Activated gamma-delta T cell treated with Interleukin-2 at 50 U/mL for 16 hours (primary cell): ENCODE data around the gene RUNX3.

Experiments used
- DNase-seq: peaks from one replicate; pipeline ENCODE4 v3.0.0-alpha.2; 2020

Gene RUNX3

DNA sequence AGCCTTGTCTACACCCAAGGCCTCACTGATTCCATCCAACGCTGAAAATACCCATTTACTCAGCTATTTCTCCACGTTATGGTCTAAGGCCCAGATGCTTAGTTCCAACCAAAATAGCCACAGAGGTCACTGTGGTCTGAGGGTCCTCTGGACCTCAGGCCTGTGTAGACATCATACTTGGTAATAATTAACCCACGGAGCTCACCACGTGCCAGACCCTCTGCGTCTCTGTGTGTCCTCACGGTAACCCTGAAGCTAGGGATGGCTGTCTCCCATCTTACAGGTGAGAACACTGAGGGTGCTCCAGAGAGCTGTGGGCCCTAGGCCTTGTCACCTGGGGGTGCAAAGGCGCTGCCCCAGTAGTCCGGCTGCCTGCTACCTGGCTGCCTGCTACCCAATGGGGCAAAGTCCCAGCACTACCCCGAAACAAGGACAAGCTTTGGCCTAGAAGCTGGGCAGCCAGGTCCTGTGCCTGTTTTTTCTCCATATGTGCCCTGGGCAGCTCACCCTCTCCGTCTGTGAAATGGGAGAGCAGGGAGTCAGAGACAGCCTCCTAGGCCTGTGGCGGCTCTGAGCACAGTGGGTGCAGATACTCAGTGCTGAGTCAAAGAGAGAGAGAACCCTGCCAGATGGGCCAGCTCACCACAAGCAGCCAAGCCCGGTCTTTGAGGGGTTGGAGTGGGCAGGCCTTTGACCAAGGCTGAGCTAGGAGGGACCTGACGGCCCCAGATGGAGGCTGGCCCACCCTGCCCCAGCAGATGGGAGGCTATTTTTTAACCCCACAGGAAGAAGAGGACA, 17.0 kb upstream of the RUNX3 start:
- DNase-seq: no peak

DNA sequence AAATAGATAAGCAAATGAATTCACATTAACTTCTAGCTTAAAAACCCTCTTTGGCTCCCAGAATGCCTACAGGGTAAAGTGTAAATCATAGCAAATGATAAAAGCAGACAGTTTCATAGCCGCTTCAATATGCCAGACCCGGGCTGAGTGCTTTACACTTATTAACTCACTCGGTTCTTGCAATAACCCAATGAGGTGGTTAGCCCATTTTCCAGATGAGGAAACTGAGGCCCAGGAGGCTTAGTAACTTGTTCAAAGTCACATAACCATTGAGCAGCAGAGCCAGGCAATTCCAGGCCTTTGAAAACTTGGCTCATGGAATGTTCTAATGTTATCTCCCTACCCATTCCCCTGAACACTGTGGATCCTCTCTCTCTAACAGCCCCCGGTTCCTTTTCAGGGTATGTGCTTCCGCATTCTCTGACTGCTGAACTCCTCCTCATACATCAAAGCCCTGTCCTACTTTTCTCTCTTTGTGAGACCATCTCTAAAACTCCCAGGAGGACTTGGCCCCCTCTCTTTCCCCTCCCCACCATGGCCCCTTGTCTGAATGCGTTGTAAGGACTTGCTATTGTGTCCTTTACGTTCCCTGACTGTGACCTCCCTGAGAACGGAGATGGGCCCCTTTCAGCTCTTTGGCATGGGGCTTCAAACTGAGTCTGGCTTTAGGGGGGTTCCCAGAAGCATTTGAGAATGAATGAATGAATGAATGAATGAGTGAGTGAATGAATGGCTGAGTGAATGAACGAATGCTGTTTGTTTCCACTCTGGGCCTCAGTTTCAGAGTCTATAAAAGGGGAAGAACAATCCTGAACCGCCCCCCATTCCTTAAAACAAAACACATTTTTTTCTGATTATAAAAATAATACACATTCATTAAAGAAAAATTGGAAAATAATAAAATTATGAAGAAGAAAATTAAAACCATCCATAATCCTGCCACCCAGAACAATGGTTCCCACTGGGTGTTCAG, 15.6 kb upstream of the RUNX3 start:
- DNase-seq: no peak

DNA sequence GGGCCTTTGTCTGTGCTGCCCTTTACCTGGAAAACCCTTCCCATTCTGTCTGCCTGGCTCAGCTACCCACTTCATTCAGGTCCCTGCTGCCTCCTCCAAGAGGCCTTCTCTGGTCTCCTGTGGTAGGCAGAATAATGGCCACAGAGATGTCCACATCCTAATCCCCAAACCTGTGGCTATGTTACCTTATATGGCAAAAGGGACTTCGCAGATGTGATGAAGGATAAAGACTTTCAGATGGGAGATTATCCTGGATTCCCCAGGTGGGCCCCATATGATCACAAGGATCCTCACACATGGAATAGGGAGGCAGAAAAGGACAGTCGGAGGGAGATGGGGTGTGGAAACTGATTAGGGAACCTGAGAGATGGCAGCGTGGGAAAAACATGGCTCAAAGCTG, 14.2 kb upstream of the RUNX3 start:
- no peak for DNase-seq

DNA sequence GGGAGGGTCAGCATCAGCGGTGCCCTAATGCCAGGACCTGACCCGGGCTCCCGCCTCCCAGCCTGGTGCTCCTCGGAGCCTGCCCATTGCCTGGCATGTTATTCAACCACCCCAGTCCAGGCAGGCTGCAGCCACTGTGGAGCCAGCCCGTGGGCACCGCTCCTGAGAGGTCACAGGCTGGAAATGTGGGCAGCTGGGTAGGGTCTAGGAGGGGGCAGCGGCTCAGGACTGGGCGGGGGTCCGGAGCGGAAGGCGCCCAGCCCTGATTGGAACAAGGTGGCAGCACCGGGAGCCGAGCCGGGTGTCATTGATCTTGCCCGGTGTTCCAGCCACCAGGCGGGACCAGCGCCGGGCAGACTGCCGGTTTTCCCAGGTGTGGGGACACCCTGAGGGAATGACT, 12.7 kb upstream of the RUNX3 start:
- DNase-seq: no peak

DNA sequence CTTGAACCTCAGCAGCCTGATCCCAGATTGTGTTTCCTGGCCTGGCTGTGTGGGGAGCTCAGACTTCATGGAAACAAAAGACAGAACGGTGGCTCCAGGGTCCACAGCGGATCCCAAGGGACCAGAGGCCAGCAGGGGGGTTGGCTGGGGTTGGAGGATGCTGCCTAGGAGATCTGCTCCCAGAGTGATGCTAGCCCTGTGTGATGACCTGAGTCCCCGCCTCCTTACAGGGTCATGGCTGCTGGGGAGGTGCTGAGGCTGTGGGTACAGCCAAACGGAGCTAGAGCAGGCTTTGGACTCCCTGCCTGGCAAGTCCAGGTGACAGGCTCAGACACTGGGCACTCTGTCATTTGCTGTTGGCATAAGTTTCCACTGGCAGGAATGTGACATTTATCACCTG, 11.5 kb upstream of the RUNX3 start:
- no peak for DNase-seq

DNA sequence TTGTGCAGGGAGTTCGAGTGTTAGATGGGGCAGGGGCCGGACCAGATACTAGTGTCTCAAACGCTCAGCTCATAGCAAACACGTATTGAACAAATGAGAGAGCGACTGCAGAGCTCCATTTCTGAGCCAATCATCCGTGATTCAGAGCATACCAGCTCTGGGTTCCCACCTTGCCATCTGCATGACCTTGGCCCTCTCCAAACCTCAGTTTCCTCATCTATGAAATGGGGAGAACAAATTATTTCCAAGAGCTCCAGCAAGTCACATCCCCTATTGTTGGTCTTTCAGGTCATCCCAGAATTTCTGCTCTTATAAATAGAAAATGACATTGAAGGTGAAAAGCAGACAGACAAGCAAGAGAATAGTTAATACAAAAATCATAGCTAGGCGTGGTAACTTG, 10.2 kb upstream of the RUNX3 start:
- DNase-seq: no peak

DNA sequence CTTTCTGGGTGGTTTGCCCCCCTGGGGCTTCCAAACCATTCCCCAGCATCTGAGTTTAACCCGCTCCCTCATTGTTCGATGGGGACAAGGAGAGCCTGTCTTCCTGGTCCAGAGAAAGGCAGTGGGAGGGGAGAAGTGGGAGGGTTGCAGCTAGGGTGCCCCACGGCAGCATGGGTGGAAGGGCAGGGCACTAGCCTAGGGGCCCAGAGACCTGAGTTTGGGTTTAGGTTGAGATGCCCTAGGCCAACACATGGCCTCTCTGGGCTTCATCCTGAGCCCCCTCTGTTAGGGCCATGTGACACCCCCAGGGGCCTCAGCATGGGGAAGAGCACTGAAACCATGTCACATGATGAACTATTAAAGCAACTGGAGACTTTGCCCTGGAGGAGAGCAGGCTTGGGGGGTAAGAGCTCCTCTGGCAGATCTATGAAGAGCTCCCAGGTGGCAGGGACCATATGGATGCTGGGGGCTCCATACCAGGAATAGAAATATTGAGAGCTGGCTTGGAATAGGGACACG, 9.7 kb upstream of the RUNX3 start:
- no peak for DNase-seq

DNA sequence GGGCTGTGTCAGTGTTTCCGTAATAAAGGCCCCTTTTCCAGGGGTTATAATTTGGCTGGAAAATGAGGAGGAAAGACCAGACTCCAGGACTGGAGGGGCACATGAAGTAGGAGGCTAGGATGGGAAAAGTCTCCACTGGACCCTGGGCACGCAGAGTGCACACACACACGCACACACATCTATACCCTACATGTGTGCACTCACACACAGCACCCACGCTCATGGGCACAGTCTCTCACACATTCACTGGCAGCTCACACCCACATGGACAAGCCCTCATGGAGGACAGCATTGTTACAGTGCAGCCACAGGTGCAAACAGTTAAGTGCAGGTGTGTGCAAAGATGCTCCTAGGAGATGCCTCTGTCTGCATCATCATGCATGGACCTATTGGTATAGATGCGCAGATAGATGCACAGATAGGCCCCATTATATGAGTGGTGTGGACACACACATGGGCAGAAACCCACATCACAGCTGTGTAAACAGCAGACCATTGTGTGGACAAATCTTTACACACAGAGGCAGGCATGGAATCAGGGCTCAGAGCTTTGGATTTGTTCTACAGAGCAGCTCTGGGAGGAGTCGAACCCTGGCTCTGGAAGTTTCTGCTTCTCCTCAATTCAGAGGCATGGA, 9.1 kb upstream of the RUNX3 start:
- no peak for DNase-seq

DNA sequence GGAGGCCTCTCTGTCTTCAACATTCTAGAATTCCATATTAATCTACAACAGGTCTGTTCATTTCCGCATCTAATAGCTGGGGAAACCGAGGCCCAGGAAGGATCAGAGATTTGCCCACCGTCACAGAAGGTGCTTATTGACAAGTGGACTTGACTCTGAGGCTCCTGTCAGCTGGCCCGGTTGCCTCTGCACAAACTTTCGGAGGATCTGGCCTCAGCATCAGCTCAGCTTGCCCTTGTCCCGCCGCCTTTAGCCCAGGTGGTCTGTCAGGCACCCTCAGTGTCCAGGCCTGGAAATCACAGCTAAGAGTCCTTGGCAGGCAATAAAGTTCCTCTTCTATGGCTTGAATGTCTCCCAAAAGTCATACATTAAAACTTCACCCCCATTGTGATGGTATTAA, 8.2 kb upstream of the RUNX3 start:
- DNase-seq: no peak

DNA sequence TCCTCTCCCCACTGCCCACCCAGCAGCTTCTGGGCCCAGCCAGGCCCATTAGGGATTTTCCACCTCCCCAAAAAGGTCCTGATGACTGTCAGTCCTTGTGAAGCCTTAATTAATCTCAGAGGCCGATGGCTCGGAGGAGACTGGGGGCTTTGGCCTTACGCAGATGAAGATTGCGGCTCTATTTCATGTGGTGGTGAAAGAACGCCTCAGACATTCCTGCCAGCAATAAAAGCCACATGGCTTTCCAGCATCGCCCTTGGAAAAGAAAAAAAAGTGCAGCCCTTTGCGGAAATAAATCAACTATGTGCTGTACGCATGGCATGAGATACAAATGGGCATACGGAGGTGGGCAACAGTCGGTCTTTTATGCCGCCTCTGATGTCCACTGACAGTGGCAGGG, 6.6 kb upstream of the RUNX3 start:
- no peak for DNase-seq

DNA sequence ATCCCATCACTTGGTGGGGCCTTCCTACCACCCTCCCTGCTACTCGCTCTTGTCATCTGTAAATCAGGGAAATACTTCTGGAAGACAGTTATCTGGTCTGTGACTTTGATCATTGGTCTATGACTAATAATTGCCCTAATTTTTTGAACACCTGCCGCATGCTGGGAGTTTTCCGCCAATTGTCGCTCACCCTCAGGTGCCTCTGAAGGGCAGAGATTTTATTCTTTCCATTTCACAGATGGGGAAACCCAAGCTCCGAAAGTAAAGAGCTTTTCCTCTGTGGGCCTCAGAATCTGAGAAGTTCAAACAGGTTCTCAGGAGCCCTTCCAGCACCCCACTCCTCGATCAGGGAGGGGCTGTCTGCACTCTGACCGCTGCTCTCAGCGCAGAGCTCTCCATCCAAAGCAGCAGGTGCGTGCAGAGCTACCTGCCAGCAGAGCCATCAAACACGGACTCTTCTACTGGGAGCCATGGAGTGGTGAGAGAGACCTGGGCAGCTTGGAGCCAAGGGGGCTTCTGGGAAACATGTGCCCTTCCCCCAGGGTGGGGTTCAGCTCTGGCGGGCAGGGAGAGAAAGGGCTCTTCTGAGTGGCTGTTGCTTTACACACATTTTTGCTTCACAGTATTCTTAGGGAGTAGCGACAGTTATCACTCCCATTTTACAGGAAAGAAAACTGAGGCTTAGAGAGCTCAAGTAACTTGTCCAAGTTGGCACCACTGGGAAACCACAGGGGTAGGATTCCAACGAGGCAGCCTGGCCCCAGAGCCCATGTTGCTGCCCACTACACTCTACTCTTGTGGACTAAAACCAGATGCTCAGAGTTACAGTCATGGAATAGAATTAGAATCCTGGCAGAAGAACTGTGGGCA, 5.8 kb upstream of the RUNX3 start:
- DNase-seq: no peak

DNA sequence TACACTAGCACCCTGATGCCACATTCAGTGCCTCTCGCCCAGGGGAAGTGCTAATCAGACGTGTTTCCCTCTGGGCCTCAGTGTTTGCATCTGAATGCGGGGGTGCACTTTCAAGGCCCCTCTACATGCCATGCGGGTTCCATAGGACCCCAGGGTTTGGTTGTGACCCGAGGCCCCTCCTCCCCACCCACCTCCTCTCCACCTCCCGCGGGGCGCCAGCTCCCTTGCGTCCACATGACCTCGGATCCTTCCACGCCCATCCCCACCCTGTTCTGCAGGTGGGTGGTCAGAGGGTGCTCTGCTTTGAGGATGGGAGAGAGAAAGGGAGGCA, 5.1 kb upstream of the RUNX3 start:
- no peak for DNase-seq

DNA sequence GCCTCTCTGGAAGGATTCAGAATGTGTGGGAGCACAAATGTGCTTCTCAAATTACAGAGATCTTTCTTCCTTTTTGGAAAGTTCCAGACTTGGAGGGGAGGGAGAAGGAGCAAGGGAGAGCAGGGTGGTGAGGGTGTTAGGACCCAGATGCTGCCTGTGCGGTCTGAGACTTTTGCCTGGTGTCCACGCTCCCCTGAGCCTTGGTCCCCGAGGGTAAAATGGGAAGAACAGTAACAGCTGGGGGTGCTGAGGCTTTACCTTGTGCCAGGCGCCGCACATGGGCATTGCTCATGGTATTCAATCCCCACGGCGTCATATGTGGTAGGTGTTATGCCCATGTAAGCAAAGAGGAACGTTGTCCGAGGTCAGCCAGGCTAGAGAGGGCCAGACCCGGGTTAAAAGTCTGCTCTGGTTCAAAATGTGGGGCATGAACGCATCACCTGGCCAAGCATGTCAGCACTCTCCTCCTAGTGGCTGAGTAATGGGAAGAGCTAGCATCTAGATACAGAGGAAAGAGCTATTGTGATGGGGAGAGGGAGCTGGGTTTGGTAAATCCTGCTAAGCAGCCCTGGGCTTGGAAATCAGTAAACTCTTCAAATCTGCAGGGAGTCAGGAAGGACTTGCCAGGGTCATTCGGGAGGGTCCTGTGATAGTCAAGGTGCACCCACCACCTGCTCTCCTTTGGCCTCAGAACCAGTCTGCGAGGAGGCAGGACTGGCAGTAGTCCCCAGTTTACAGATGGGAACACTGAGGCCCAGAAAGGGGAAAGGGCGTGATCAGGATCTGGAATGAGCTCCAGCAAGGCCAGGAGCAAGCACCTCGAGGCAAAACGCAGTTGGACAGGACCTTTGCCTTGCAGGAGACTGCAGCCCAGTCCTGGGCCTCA, 4.5 kb upstream of the RUNX3 start:
- DNase-seq: no peak

DNA sequence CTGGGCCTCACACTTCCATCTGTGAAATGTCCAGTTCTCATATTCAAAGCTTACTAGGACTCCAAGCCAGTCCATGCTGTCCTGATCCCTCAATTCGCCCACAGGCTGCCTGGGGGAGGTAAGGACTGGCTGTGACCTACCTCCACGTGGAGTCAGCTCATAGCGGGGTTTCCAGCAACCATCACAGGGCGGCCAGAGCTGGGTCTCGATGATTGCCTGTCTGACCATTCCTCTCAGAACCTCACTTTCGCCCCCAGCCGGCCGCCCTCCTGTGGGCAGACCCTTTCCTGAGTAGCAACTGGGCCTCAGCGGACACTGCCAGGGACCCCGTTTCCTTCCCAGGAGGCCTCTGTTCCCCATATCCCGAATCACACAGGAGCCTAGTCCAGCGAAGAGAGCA, 3.4 kb upstream of the RUNX3 start:
- DNase-seq: no peak

DNA sequence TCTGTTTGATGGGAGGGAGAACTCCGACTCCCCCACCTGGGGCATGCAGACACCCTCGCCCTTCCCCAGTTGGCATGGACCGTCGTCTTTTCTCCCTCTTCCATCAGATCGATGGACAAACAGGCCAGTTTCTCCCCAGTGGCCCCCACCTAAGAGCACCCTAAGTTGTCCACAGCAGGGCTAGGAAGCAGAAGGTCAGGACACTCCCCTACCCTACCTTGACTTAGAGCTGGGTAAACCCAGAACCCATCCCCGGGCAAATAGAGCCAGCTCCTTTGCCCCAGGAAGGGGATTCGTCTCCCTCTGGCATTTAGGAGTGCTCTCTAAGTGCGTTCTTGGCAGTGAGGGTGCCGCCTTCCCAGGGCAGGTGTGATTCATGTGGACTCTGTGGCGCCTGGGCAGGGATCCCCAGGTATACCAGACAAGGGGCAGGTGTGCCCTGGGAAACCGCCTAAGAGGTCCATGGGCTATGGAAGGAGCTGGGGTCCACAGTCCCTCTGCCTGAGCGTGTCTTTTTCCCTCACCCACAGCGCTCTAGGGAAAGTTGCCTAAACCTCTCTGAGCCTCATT, 2.7 kb upstream of the RUNX3 start:
- no peak for DNase-seq

DNA sequence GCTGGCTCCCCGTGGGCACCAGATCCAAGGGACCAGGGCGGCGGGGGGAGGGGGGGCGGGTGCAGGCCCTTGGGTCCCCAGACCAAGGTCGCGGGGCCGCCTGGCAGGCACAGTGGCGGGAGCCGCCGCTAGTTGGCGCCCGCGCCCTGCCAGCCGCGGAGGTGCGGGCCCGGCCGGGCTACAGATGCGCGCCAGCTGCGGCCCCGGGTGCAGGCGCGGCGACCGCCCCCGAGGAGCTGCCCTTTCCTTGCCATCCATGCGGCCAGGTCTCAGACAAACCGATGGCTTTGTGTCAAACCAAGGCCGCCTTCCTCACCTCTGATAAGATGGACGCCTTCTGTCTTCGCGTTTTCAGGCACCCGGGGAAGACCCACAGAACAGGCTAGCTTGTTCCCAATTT, 2.2 kb upstream of the RUNX3 start:
- peak; percentile 54 for DNase-seq

DNA sequence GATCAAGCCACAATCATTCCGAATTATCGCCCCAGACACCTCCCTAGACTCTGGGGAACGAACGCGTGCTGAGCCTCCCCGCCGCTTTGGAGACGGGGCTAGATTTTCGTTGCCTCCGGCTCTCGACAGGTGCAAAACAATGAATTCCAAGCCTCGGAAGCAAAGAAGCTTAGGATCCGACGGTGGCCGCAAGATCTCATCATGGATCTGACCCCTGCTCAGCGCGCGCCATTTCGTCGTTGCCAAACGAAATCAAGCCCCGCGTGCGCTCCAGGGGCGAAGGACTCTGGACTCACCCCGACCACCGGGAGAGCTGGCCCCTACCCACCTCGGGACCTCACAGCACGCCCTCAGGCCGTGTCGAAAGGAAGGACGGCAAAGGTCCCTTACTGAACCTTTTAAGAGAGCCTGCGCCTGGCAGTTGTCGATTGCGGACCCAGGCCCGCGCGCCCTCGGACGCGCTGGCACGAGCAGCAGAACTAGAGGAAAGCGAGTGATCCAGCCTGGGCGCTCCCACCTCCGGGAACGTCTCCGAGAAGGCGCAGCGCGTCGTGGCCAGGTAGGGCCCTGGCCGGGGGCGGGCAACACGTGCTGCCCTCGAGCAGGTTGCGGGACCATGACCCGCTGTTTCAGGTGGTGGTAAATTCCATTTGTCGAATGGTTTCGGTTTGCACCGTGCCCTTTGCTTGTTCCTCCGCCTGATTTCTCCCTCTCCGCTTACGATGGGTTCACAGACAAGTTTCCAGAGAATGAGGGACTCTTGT, 1.6 kb upstream of the RUNX3 start:
- DNase-seq: no peak

DNA sequence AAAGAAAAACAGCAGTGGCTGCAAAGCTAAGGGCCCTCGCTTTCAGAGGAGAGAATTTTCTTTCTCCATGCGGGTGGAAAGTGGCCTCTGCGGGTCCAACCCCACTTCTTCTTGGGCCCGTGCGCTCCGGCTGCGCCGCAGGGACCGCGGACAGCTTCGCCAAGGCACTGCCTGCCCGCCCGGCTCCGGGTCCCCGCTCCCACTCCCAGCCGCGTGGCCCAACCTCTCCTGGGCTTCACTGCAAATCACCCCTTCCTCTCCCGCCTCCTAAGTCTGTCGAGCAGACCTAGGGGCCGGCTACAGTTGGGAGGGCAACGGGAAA, 1.0 kb upstream of the RUNX3 start:
- no peak for DNase-seq

DNA sequence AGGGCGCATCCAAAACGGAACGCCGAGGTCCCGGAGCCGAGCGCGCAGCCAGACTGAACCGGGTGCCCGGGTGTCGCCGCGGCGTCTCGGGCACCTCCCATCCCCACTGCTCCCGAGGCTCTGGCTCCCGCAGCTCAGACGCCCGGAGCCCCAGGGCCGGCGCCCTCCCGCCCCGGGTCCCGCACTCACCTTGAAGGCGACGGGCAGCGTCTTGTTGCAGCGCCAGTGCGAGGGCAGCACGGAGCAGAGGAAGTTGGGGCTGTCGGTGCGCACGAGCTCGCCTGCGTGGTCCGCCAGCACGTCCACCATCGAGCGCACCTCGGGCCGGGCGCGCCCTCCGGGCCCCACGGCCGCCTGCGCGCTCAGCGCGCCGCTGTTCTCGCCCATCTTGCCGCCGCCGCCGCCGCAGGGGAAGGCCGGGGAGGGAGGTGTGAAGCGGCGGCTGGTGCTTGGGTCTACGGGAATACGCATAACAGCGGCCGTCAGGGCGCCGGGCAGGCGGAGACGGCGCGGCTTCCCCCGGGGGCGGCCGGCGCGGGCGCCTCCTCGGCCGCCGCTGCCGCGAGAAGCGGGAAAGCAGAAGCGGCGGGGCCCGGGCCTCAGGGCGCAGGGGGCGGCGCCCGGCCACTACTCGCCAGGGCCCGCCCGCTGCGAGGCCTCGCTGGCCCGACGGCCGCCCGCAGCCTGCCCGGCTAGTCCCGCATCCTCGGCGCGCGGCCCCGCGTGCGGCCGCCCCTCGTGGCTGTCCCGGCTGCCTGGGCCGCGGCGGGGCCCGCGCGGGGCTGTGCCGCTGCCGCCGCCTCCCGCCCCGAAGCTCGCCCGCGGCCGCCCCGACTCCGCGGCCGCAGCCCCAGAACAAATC, 447 bp downstream of the RUNX3 start:
- DNase-seq: peak; percentile 40
